HK-2 (cell line): ENCODE results near the gene OR9A2.

ENCODE experiments used
- DNase-seq: peaks from one replicate; pipeline ENCODE4 v3.0.0-alpha.2; 2018; ENCODE audit not compliant: unreplicated experiment

Gene OR9A2

GRCh38 chr7:143027032-143027431 lies at the start of gene OR9A2:
Gene OR9A2 (minus strand): TSS chr7:143027132. CDS start chr7:143027132, 0 bp downstream.
- no peak for DNase-seq

DNA sequence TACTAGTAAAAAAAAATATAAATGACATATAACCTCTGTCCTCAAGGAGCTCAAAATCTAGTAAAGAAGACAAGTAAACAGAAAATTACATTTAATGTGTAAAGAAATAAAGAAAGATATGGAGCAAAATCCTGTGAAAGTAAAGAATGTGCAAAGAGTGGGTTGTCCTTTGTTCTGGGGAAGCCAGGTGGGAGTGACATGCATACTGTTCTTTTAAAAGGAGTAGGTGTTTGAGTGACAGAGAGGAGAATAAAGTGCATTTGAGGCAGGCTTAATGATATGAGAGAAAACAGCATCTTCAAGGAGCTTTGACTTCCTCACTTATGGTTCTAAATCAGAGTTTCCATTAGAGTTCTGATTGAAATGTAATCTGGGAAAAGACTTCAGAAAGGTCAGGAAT lies 47.2 kb upstream of the OR9A2 start:
- no peak for DNase-seq

DNA sequence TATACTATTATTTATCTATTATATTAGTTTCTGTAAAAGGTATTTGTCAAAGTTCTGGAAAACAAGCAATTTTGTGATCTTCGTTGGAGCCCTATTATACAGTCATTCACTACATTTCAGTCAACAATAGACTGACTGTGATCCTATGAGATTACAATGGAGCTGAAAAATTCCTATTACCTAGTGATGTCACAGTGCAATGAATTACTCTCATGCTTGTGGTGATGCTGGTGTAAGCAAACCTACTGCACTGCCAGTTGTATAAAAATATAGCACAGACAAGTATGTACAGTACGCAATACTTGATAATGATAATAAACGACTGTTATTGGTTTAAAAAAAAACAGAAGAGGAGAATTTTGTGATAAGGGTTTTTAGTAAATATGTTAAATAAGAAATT lies 46.6 kb upstream of the OR9A2 start:
- DNase-seq, result no peak

DNA sequence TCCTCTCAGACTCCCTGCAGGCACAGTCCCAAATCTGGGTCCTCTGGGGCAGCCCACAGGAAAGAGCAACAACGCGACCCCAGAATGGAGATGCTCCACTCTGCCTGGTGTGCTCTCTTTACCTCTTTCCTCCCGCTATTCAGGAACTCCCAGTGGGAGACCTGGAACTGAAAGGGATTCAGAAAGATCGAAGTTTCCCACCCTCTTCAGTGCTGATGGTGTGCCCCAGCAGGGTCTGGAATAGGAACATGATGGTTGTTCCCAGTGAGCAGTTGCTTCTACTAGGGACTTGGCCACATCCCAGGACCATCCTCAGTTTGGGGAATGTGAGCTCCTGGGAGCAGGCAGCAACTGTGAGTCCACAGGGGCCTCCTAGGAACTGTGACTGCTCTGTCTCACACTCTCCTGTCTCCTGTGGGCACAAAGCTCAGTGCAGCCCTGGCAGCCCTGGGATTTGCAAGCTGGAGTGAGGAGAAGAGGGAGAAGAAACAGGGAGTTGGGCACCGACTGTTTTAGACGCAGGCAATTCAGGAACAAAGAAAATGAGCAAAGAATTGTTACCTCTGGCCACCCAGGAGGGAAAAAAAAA lies 43.1 kb upstream of the OR9A2 start:
- DNase-seq, result no peak

DNA sequence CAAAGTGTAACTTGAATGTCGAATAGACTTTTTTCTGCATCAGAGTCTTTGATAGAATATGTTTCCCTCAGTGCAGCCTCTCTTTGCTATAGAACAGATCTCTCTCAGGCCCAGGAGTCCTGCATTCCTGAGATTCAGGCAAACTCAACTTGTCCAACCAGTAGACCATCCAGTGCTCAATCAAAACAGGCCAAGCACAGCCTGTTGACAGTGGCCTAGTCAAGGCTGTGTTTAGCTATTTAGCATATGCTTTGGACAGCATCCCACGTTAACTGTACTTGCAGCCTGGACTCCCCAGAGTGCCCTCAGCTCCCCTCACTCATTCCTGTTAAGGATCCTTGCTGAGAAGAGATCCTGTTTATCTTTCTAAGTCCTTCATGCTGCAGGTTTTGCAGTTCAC lies 41.5 kb upstream of the OR9A2 start:
- no peak for DNase-seq

GRCh38 chr7:143063741-143064140 lies 36.8 kb upstream of the OR9A2 start:
- DNase-seq, result no peak

- DNase-seq, result no peak
These were observed 28.8 kb upstream of the OR9A2 start for GRCh38 chr7:143055754-143056153.

- no peak for DNase-seq
These were observed 27.7 kb upstream of the OR9A2 start for GRCh38 chr7:143054621-143055020.

GRCh38 chr7:143052041-143052440 lies 25.1 kb upstream of the OR9A2 start, which contains the start of gene OR6V1:
Gene OR6V1 (plus strand): TSS chr7:143052341. CDS start chr7:143052341, 0 bp downstream.
- no peak for DNase-seq

GRCh38 chr7:143050931-143051330 lies 24.0 kb upstream of the OR9A2 start:
- no peak for DNase-seq

- no peak for DNase-seq
These were observed 22.4 kb upstream of the OR9A2 start for GRCh38 chr7:143049362-143049761.

DNA sequence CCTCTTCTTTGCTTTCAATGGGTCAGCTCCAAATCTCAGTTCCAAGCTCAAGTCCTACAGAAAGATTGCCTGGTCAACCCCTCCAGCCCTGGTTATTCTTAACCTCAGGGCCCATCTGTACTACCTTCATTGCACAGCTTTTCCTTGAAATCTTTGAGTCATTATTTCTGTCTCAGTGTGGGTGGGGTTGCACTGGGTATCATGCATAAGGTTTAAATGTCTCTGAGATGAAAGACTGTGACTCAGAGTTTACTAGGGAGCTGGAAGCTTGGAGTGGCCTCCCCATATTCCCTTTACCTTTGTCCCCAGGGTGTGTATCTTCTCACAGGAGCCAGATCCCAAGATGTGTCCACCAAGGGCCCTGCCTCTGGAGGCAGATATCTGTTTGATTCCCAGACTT lies 21.9 kb upstream of the OR9A2 start:
- no peak for DNase-seq

- no peak for DNase-seq
These were observed 20.4 kb upstream of the OR9A2 start for GRCh38 chr7:143047326-143047725.

DNA sequence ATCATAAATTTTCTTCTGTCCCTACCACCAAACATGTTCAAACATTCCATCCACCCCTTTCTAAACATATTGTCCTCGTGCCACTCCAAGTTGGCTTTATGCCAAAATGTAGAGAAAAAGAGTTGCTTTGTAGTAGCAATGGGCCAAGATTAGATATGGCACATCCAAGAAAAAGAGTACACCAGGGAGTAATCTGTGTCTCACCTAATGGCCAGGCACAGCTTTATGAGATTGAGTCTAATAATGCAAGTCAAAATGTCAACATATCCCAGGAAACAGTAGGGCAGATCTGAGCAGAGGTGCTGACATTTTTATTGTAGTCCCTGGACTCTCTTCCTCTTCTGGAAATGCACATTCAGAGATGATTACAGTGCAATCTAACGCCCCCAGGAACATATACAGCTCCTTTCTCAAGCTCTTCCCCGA lies 19.5 kb upstream of the OR9A2 start:
- DNase-seq, result no peak

DNA sequence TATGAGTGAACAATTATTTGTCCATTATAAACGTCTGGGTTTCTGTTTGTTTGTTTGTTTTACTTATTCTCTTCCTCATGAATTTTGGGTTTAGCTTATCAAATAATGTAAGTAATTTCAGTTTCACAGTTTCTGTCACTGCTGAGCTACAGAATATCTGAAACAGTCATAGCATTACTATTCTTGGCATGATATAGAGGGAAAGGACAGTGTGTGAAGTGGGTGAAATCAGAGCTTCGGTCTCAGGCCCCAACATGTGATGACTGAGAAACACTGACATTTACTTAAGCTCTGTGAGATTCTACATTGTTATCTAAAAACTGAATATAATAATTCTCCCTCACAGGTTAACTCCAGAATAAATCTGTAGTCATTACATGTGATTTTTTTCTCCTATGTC lies 16.5 kb upstream of the OR9A2 start:
- no peak for DNase-seq

DNA sequence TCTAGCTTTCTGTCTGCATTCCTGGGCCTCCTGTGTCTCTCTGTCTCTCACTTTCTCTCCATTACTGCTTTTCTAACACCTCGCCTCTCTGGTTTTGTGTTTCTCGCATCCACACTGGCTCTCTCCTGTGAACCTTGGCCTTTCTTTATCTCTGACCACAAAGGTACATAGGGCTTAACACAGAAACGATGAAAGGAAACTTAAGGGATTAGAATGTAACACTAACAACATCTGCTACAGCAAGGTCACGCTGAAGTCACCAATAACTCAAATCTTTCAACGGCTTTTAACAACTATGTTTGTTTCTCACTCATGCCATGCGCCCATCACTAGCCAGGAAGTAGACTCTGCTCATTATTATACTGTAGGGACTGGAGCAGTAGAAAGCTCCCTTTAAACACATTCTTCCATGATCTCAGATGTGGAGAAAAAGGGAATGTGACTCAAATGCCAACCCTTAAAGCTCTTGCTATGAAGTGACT lies 15.9 kb upstream of the OR9A2 start:
- DNase-seq, result no peak

DNA sequence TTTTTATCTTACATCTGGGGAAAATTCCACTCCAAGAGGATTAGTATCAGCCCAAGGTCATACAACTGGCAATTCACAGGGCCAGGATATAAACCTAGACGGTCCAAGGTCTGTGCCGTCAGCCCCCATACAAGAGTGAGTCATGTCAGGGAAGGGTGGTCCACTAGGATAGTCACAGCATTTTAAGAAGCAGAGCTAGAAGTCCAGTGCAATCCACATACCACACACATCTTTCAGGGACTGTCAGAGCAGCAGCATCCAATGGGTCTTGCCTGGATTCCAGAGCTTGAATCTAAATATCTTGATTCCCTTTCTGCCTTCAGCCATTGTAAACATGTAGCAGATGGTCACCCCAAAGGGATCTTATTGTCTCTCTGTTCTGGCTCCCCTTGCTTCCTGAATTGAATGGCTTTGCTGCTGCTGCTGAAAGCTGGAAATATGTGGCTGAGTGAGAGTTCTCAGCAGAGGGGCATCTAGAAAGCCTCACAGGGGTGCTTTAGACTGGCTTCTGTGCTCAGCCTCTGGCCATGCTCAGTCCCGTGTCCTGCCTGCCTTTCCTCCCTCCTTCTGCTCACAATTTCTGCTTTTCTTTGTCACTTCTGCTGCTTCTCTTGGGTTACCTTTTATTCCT lies 15.3 kb upstream of the OR9A2 start:
- DNase-seq, result no peak

GRCh38 chr7:143041346-143041745 lies 14.4 kb upstream of the OR9A2 start:
- DNase-seq, result no peak

GRCh38 chr7:143040209-143040715 lies 13.3 kb upstream of the OR9A2 start:
- no peak for DNase-seq

GRCh38 chr7:143038635-143039034 lies 11.7 kb upstream of the OR9A2 start:
- no peak for DNase-seq

GRCh38 chr7:143027683-143028082 lies 751 bp upstream of the OR9A2 start:
- no peak for DNase-seq

GRCh38 chr7:143025371-143025770 lies 1.6 kb downstream of the OR9A2 start:
- DNase-seq, result no peak

DNA sequence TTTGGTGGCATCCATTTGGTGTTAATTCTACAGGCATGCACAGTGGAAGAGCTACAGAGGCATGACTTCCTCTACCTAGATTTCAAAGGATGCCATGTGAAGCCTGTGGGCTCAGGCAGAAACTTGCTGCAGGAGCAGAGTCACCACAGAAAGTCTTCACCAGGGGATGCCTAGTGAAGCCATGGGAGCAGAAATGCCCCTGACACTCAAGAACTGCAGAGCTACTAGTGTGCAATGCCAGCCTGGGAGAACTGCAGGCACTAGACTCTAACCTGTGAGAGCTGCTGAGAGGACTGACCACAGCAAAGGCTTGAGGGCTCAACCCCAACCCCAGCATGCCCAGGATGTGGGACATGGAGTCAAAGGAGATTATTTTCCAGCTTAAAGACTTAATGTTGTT lies 3.9 kb downstream of the OR9A2 start:
- no peak for DNase-seq
